GM18507 (cell line): ENCODE measurements around the gene RASAL2.
"Not testable (repeated sequence)": the region's sequence is repeated elsewhere in the genome, so short reads cannot be mapped to it uniquely, and the experiment has no call there.

Experiments
- DNase-seq: peaks from one replicate; pipeline ENCODE4 v3.0.0; 2011; ENCODE audit warnings: low read depth; ENCODE audit not compliant: insufficient read length; ENCODE audit errors: extremely low spot score
- FAIRE-seq: peaks from 2 replicates; lab custom pipeline; 2011; peaks lifted over from hg19 to GRCh38; lab: Jason Lieb, UNC

The RASAL2 gene

DNA sequence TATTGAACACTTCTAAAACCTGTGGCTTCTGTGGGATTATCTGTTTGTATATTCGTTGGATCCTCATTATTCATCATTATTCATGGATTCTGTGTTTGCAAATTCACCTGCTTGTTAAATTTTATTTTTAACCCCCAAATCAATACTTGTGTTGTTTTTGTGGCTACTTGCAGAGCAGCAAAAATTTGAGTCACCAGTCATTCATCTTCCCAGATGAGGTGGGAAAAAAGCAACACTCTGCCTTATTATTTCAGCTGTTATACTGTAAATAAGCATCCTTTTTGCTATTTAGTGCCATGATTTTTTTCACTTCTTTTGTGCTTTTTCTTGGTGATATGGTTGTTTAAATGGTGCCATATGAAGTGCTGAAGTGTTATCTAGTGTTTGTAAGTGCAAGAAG is 56.7 kb downstream of the RASAL2 start:
- DNase-seq (no peak), FAIRE-seq (no peak)

DNA sequence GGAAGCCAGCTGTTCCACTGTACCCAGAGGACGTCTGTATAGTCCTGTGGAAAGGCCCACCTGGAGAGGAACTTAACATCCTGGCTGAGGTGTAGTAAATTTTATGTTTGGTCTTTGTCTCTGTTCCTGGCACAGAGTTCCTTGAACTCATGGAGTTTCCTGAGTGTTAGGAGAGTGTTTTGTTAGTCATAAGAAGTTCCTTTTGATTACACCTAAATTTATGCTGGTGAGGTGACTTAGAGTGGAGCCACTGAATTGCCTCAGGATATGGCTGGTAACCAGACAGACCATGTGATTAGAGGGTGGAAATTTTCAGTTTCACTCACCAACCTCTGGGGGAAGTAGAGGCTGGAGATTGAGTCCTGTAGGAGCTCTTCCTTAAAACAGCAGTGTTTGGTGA is 57.9 kb downstream of the RASAL2 start:
- DNase-seq = no peak
- no peak for FAIRE-seq

DNA sequence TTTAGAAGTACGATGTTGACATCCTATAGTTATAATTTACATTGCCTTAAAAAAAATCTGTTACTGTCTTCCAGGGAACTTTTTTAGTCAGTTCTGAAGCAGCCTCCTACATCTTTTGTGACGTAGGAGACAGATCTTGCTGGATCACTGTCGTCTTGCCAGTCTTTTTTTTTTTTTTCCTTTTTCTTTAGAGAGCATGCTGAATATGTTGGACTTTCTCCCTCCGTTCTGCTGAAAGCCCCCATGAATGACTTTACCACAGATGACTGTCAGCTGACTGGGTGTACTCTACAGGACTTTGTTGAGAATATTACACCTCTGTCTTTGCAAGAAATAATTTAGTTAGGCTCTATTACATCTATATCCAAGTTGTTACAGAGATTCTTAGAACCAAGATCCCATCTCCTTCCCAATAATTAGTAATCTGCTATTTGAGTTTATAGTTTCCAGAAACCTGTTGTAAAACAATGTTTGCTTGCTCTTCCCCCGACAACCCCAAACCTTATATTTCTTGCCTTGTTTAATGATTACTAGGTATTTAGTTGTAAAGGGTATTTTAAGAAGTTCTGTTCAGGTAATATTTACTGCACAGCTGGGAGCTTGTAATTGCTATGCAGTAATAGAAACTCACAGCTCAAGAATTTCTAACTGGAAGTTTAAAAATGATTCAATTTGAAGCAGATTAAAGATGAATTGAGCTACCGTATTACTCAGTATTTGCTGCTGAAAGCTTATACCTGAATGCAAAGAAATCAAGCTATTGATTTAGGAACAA is 61.8 kb downstream of the RASAL2 start:
- DNase-seq = no peak
- no peak for FAIRE-seq

DNA sequence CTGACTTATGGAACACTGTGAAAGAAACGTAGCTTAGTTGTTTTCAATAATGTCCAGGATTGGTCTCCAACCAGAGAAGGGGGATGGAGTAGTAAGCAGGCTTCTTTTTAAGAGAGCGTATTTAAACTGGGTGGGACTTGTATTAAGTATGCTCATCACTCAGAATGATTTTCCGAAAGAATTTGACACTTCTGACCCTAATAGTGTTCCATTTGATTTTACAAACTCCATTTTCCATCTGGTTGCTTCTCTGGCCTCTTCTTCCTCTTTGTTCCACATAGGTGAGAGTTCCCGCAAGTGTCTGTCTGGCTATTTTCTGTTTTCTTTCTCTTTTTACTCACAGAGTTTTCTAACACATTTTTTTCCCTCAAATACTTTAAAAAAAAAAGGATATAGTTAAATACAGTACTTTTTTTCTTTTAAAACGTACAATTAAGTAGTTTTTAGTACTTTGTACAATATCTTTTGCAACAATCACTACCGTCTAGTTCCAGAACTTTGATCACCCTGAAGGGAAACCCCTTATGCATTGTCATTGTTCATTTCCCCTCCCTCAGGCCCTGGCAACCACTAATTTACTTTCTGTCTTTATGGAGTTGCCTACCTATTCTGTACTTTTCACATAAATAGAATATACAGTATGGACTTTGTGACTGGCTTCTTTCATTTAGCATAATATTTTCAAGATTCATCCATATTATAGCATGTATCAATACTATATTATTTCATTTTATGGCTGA is 67.0 kb downstream of the RASAL2 start:
- DNase-seq (no peak), FAIRE-seq (no peak)

DNA sequence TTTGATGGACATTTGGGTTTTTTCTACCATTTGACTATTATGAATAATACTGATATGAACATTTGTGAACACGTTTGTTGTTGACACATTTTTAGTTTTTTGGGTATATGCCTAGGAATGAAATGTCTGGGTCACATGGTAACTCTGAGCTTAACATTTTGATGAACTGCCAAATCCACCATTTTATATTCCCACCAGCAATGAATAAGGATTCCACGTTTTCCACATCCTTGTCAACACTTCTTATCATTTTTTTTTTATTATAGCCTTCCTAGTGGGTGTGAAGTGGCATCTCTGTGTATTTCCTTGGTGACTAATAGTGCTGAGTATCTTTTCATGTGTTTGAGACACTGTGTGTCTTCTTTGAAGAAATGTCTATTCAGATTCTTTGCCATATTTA is 67.6 kb downstream of the RASAL2 start:
- no peak for FAIRE-seq
- no peak for DNase-seq

DNA sequence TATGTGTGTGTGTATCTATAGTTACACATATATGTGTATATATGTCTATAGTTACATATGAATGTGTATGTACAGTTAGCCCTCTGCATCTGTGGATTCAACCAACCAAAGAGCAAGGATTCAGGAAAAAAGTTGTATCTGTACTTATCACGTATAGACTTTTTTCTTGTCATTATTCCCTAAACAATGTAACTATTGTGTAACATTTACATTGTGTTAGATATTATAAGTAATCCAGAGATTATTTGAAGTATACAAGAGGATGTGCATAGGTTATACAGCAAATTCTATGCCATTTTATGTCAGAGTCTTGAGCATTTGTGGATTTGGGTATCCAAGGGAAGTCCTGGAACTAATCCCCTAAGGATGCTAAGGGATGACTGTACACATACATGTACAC is 71.3 kb downstream of the RASAL2 start:
- FAIRE-seq (no peak), DNase-seq (no peak)

DNA sequence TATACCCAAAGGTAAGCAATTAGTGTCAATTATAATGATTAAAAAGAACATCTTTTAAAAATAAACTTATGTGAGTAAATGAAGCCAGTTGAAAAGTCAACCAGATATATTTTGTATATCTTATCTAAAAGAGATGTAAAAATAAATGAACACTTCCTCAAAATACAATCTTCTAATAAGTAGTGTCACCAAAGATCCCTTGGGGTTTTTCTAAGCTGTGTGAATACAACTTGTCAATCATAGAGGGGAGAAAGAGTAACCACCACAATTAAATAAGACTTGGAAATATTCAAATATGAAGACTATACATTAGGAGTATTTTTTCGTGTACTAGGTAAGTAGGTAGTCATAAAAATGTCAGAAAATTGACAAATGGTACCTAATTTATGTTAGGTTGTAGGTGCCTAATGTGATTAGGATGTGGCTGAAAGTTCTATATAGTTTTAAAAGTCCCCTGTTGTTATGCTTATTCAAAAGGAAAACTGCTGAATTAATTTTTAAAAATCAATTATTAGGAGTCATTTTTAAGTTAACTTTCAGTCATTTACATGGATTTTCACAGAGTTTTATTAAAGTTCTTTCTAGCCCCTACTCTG is 72.6 kb downstream of the RASAL2 start:
- FAIRE-seq (no peak), DNase-seq (no peak)

DNA sequence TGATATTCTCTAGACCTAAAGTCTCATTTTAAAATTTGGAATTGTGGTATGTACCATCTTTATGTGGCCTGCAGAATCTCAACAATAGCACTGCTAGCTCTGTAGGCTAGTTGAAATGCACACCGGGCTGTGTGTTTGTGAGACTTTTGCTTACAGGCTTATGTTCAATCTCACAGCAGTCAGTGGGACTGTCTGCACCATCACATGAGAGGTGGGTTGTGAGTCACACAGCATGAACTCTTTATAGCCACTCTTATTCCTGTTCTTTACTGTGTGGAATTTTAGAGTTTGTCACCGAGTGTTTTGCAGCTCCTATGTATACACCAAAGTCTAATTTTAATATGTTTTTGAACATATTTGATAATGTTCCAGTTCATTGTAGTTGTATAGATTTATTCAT is 74.6 kb downstream of the RASAL2 start:
- FAIRE-seq (no peak), DNase-seq (no peak)

DNA sequence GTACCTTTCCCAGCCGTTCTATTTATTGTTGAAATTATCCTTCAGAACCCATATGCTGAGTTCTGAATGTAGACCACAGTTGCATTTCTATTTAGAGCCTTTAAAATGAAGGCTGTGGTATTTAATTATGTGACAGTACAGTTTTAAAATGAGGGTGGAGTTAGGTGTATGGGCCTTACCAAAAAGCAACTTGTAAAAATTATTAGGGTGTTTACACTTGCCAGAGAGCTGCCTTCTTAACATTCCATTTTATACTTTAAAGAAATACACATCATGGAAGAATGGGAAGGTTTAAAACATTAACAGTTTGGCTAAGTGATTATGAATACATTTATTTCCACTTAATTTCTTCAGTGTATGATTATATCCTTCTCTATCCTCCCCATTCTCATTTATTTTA is 75.7 kb downstream of the RASAL2 start:
- FAIRE-seq (no peak), DNase-seq (no peak)

DNA sequence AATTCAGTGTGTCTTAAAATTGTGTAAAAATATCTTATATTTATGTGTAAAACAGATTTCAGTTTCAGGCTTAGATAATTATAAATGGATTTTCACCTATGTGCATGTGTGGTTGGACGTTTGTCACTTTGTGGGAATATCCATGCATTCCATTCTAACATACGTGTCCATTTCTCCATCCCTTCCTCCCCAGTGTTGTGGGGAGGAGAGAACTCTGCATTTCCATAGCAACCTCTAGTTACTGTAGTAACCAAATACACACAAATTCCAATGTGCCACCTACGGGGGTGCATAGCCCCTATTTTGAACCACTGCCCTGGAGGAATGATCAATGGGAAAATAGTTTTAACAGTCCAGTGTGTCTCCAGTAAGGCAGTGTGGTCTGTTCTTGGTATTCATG is 79.0 kb downstream of the RASAL2 start:
- no peak for DNase-seq
- no peak for FAIRE-seq

DNA sequence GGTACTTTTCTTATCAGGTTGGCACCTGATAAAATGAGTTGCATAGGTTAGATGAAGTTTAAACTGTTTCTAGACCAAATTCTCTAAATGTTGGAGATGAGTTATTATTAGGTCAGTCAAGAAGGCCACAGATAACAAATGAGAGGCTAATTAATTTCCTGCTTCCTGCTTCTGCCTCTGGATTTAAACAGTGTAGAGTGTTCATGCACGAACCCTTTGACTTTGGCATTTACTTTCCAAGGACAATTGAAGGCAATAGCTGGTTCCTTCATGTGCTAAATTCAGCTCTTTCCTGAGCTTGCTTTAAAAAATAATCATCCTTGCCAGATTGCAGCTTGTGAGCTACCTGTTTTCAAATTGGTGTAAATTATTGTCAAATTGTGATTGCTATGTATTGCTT is 80.6 kb downstream of the RASAL2 start:
- no peak for FAIRE-seq
- DNase-seq = no peak

DNA sequence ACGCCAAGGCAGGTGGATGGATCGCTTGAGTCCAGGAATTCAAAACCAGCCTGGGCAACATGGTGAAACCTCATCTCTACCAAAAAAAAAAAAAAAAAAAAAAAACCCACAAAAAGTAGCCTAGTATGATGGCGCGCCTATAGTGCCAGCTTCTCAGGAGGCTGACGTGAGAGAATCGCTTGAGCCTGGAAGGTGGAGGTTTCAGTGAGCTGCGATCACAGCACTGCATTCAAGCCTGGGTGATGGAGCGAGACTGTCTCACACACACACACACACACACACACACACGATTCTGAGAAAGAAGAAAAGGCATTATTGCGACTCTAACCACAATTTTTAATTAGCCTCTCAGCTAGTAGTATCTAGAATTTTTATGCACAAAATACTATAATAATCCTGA is 86.5 kb downstream of the RASAL2 start:
- DNase-seq (no peak), FAIRE-seq (no peak)

DNA sequence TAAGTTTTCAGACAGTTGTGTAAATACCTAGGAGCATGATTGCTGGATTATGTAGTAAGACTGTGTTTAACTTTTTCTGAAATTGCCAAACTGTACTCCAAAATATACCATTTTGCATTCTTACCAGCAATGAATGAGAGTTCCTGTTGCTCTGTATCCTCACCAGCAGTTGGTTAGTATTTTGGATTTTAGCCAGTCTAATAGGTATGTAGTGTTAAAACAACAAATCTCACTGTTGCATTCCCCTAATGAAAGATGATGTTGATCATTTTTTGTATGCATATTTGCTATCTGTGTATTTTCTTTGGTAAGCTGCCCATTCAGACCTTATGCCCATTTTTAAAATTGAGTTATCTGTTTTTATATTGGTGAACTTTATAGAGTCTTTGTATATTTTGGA is 89.9 kb downstream of the RASAL2 start:
- DNase-seq (no peak), FAIRE-seq (no peak)

DNA sequence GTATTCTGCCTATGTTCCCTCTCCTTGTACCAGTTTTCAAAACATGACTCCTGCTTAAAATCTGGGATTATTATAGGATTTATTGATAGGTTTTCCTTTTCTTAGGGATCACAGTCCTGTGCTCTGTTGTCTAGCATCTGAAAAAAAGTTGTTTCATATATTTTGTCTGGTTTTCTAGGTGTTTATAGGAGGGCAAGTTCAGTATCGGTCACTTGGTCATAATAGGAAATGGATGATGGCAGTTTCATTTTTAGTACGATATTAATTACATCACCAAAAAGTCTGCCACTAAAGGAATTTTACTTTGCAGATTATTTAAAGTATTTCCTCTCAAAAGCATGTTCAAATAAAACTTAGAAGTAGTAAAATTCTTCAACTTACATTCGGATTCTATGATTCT is 94.4 kb downstream of the RASAL2 start:
- no peak for FAIRE-seq
- DNase-seq = no peak

DNA sequence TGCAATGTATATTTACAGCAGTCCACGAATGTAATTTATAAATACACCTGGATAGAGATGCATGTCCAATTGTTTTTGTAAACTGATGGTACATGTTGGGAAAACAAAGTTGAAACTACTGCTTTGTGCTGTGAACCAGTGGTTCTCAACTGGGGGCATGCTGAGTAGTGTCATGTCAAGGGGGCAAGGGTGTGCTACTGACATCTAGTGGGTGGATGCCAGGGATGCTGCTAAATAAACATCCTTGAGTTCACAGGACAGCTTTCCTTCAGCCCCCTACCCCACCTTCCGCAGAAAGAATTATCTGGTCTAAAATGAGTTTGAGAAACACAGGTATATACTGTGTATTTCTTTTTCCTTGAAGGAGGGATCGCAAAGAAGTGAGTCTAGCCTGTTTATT is 95.9 kb downstream of the RASAL2 start:
- no peak for DNase-seq
- peak; percentile 45 for FAIRE-seq

DNA sequence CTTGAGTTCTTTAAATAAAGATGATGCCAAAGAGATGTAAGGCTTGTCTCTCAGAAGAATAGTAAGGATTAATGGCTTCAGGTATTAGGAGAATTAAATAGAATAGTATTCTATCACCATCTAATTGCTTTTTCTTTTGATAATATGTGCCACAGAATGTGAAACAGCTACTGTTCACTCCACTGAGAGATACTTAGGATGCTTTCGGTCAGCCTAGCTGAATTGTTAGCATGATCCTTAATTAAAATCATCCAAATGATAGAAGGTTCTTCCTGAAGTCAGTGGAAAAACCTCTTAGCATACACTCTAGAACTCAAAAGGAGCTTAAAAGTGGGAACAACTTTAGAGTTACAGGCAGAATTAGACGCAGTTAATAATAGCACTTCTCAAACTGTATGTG is 97.0 kb downstream of the RASAL2 start:
- no peak for FAIRE-seq
- no peak for DNase-seq

DNA sequence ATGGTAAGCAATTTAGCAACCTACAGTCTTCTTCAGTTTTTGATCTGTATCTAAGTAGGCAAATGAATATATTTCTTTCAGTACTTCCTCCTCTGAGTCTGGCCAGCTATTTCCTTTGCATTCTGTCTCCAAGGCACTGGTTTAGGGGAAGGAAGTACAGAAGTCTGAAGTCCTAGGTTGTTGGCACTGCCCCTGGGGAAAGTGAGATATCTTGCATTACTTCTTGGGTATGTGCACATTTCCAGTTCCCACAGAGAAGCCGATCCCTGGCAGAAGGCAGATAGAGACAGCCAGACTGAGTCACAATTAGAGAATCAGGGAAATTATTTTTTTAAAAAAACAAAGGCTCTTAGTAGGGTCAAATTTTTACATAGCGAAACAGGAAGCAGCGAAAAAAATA is 98.8 kb downstream of the RASAL2 start:
- FAIRE-seq (no peak), DNase-seq (no peak)

DNA sequence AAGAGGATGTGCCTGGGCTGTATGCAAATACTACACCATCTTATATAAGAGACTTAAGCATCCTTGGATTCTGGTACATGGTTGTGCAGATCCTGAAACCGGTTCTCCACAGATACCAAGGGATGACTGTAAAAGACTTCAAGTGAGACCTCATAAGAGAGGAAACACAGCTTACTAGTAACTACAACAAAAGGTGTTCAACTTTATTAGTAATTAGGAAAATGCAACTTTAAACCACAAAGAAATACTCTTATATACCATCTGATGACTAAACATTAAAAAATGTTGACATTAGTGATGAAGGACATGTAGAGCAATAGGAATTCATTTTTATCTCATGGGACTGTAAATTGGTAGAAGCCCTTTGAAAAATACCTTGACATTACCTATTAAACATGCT is 102.7 kb downstream of the RASAL2 start:
- DNase-seq (no peak), FAIRE-seq (no peak)

DNA sequence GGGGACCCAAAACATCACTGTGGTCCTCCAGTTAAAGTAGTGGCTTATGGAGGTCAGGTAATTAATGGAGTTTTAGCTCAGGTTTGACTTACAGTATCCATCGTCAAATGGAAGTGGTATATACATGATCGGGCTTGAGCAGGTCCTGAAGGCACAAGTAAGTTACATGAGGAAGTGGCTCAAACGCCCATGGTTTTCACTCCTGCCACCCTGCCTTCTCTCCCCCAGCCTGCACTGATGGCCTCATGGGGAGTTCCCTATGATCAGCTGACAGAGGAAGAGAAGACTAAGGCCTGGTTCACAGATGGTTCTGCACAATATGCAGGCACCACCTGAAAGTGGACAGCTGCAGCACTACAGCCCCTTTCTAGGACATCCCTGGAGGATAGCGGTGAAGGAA is 108.2 kb downstream of the RASAL2 start:
- FAIRE-seq, DNase-seq: not testable (repeated sequence)

DNA sequence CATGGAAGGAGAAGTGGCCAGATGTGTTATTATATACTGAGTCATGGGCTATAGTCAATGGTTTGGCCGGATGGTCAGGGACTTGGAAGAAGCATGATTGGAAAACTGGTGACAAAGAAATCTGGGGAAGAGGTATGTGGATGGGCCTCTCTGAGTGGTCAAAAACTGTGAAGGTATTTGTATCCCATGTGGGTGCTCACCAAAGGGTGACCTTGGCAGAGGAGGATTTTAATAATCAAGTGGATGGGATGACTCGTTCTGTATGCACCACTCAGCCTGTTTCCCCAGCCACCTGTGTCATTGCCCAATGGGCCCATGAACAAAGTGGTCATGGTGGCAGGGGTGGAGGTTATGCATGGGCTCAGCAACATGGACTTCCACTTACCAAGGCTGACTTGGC is 108.6 kb downstream of the RASAL2 start:
- not testable (repeated sequence) for FAIRE-seq, DNase-seq
